Fibroblast of skin of right quadriceps (primary cell): ENCODE results near the gene ACHE.
A peak's percentile ranks its signal among the peaks of the same experiment; 100 is the strongest.

Experiments used
- DNase-seq: peaks from one replicate; pipeline ENCODE4 v3.0.0-alpha.2; 2013

Gene ACHE

GRCh38 chr7:100896732-100897608, 1.3 kb upstream of the ACHE start:
- DNase-seq, result no peak

- DNase-seq, result no peak
These were observed 456 bp upstream of the ACHE start for GRCh38 chr7:100895956-100896731.

- no peak for DNase-seq
These were observed 608 bp downstream of the ACHE start for GRCh38 chr7:100894860-100895700.

GRCh38 chr7:100893910-100894721, 1.6 kb downstream of the ACHE start:
- DNase-seq, result no peak

- no peak for DNase-seq
These were observed 2.3 kb downstream of the ACHE start for GRCh38 chr7:100893318-100893895.

DNA sequence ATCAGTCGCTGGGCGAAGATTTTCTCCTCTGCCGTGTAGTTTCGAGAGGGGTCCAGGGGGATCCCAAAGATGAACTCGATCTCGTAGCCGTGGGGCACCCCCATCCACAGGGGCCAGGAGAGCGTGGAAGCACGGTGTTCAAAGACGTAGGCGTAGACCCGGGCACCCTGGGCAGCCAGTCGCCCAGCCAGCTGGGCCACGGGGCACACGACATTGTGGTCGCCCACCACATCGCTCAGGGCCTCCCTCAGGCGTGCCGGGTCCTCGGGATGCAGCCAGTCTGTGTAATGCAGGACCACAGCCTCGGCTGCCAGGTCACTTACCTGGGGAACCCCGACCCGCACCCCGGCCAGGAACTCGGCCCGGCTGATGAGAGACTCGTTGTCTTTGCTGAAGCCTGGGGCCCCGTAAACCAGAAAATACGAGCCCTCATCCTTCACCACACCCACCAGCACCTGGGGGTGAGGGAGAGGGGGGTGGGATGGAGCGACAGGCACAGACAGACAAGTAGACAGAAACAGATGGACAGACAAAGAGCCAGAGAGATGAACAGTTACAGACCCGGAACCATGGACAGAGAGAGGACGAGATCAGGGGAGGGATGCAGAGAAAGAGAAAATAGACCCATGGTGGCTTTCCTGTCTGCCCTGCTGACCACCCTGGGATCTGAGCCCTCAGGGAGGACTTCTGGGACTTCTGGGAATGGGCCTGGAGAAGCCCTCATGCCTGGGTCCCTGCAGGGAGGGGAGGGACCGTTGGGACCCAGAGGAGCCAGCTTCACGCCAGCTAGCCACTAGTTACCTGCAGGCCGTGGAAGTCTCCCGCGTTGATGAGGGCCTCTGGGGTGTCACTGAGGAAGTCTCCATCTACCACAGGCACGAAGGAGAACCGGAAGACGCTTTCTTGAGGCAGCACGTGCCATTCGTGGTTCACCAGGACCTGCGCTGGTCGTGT, 3.0 kb downstream of the ACHE start:
- no peak for DNase-seq

GRCh38 chr7:100891568-100892247, 4.0 kb downstream of the ACHE start:
- DNase-seq, result peak; percentile 33

GRCh38 chr7:100890653-100891567, 4.8 kb downstream of the ACHE start:
- no peak for DNase-seq

DNA sequence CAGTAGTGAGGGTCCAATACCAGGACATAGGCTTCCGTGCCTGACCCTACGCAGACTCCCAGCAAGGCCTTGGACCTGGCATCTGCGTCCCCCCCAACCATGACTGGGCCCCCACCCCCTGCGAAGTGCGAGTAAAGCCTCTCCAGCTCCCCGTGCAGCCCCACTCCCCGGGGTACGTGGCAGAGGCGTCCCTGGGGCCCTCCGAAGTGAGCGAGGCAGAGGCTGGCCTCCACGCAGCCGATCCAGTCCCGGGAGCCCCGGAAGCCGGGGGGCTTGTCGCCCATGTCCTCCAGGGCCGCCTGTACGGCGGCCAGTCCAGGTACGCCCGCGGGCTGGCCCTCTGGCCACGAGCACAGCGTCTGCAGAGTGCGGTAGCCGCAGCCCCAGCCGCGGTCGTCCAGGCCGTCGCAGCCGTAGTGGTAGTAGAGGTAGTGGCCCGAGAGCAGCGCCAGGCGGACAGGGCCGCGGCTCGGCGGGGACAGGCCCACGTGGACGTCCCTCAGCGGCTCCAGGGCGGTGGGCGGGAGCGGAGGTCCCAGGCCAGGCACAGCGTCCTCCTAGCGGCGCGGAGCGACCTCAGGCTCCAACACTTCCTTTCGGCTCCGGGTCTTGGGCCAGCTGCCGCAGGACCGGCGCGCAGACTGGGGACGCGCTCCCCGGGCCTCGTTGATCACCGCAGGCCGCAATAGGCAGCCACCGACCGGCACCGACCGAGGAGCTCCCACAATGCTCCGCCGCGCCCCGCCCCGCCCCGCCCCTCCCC, 6.5 kb downstream of the ACHE start, which contains the start of gene UFSP1:
Gene UFSP1 (minus strand): TSS at position 728 of the 763 bp plus-strand sequence. CDS start 444 bp downstream, at position 284.
- no peak for DNase-seq

DNA sequence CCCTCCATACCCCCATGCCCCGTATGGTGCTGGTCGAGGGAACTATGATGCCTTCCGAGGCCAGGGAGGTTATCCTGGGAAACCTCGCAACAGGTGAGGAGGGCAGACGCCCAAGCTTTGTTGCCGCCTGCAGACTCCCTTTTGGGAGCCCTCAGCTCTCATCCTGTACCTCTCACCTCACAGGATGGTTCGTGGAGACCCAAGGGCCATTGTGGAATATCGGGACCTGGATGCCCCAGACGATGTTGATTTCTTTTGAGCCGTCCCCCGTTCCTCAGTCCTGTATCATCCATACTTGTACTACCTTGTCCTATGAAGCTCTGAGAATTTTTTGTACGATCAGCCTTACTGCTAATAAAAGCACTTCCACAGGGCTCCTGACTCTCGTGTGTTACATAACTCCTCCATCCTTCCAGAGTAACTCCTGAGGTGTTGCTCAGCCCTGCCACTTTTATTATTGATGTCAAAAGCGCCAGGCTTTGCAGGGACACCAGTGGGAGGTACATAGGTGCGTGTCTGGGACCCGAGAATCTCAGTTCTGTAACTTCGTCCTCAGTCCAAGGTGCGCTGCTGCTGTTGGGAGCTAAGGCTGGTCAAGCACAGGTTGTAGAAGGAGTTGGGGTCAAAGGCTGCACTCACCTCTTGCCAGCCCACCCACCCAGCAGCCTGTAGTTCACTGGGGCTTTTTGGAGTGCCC, 7.2 kb downstream of the ACHE start:
- no peak for DNase-seq

DNA sequence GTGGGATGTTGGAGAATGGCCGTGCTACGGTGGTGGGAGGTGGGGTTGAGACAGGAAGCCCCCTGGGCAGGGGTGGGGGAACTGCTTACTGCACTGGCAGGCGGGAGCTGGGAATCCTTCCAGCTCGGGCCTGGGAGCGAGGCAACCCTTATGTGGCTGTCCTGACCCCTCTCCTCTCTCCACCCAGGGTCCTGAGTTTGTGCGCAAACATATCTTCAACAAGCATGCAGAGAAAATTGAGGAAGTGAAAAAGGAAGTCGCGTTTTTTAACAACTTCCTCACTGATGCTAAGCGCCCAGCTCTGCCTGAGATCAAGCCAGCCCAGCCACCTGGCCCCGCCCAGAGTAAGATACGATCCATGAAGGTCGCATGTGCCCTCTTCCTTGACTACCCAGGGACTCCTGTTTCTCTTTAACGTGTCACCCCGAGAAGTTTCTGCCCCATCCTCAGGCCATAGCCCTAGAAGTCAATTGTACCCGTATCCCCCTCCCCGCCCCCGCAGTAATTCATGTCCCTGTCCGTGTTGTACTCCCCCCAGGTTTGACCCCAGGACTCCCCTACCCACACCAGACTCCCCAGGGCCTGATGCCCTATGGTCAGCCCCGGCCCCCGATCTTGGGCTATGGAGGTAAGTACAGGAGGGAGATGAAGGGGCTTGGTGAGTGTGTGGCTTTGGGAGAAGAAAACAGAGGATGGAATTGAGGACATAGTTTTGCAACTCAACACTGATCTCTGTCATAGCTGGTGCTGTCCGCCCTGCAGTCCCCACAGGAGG, 8.0 kb downstream of the ACHE start:
- no peak for DNase-seq

DNA sequence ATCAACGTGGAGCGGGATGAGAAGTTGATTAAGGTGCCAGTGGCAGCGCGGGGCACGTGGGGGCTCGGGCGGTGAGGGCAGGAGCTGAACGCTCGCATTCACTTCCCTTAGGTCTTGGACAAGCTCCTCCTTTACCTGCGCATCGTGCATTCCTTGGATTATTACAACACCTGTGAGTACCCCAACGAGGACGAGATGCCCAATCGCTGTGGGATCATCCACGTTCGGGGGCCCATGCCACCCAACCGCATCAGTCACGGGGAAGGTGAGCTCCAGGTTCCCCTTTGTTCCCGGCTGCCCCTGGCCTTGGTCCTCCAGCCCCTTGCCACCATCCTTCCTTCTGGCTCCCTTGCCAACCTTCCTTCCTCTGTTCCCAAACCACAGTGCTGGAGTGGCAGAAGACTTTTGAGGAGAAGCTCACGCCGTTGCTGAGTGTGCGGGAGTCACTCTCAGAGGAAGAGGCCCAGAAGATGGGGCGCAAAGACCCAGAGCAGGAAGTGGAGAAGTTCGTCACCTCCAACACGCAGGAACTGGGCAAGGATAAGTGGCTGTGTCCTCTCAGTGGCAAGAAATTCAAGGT, 8.7 kb downstream of the ACHE start:
- DNase-seq, result no peak

- DNase-seq, result no peak
These were observed 9.3 kb downstream of the ACHE start for GRCh38 chr7:100886142-100886935.

- DNase-seq, result no peak
These were observed 10.1 kb downstream of the ACHE start for GRCh38 chr7:100885440-100886141.
